Neural progenitor cell (in vitro differentiated cells): ENCODE results near the gene GPR148. TPM values are rescaled to one million over a fixed set of nuclear protein-coding genes. Genes with fewer than 3 reads are reported as not detected.

Experiments
- DNase-seq: peaks from one replicate; pipeline ENCODE4 v3.0.0-alpha.2; 2016; ENCODE audit warnings: low spot score
- H2AFZ ChIP-seq: fragments of 200-600 bp; sonication (generic); replicated peaks from 2 replicates; pipeline ENCODE4 v1.6.1; 2016; ENCODE audit warnings: antibody characterized with exemption
- H3F3A ChIP-seq: fragments of 200-600 bp; sonication (generic); 2 replicates; pipeline ENCODE4 v1.6.1; 2016; ENCODE audit warnings: antibody characterized with exemption, low read depth
- H3K27ac ChIP-seq: fragments of 200-600 bp; sonication (generic); 2 replicates; pipeline ENCODE4 v1.5.1; 2016; ENCODE audit warnings: mild to moderate bottlenecking
- H3K27me3 ChIP-seq: fragments of 200-600 bp; sonication (generic); 2 replicates; pipeline ENCODE4 v1.6.1; 2016; ENCODE audit warnings: mild to moderate bottlenecking, moderate library complexity
- H3K36me3 ChIP-seq: fragments of 200-600 bp; sonication (generic); 2 replicates; pipeline ENCODE4 v1.5.1; 2016
- H3K4me1 ChIP-seq: fragments of 200-600 bp; sonication (generic); 2 replicates; pipeline ENCODE4 v1.6.1; 2016; ENCODE audit warnings: mixed run types
- H3K4me2 ChIP-seq: fragments of 200-600 bp; sonication (generic); 2 replicates; pipeline ENCODE4 v1.6.1; 2016
- H3K4me3 ChIP-seq: fragments of 200-600 bp; sonication (generic); 2 replicates; pipeline ENCODE4 v1.5.1; 2016
- H3K79me2 ChIP-seq: fragments of 200-600 bp; sonication (generic); 2 replicates; pipeline ENCODE4 v1.6.1; 2016; ENCODE audit warnings: low read depth
- H3K9ac ChIP-seq: fragments of 200-600 bp; sonication (generic); 2 replicates; pipeline ENCODE4 v1.6.1; 2016
- H3K9me3 ChIP-seq: fragments of 200-600 bp; sonication (generic); 2 replicates; pipeline ENCODE4 v1.5.1; 2016; ENCODE audit warnings: low read depth
- H4K20me1 ChIP-seq: fragments of 200-600 bp; sonication (generic); 2 replicates; pipeline ENCODE4 v1.6.1; 2016; ENCODE audit warnings: low read depth
- H3K27ac Mint-ChIP-seq: 3 replicates; pipeline ENCODE4 v1.8.0; 2021; ENCODE audit warnings: mixed read lengths
- H3K27me3 Mint-ChIP-seq: 2 replicates; pipeline ENCODE4 v1.8.0; 2022; ENCODE audit warnings: low read depth, mild to moderate bottlenecking, inconsistent platforms, moderate library complexity, mixed read lengths; ENCODE audit not compliant: insufficient read depth
- H3K36me3 Mint-ChIP-seq: 3 replicates; pipeline ENCODE4 v1.8.0; 2021; ENCODE audit warnings: mixed read lengths
- H3K4me1 Mint-ChIP-seq: 3 replicates; pipeline ENCODE4 v1.8.0; 2021; ENCODE audit warnings: mixed read lengths
- H3K4me3 Mint-ChIP-seq: 3 replicates; pipeline ENCODE4 v1.8.0; 2021; ENCODE audit warnings: mild to moderate bottlenecking, moderate library complexity, mixed read lengths
- H3K9me3 Mint-ChIP-seq: 3 replicates; pipeline ENCODE4 v1.8.0; 2020; ENCODE audit warnings: mixed read lengths
- EZH2 ChIP-seq: fragments of 200-600 bp; sonication (generic); IDR thresholded peaks from 2 replicates; pipeline ENCODE4 v1.6.1; 2017; ENCODE audit warnings: antibody characterized with exemption, mild to moderate bottlenecking, moderate library complexity
- EZH2phosphoT487 ChIP-seq: fragments of 200-600 bp; sonication (generic); IDR thresholded peaks from 2 replicates; pipeline ENCODE4 v1.6.1; 2017; ENCODE audit warnings: antibody characterized with exemption
- total RNA-seq: library from RNA; depleted of rRNA; stranded (reverse); fragments of >200 nt; gene quantifications from 2 replicates; pipeline ENCODE4 v1.2.3, GENCODE V29; 2015; ENCODE audit warnings: low replicate concordance
- TF ChIP-seq, protein P1 (sequence below): fragments of 200-600 bp; sonication (generic); IDR thresholded peaks from 2 replicates; pipeline ENCODE4 v1.5.1; 2017; ENCODE audit warnings: antibody characterized with exemption, mild to moderate bottlenecking

Gene GPR148
- total RNA-seq, 1 donor from 2014 or later: not detected

DNA sequence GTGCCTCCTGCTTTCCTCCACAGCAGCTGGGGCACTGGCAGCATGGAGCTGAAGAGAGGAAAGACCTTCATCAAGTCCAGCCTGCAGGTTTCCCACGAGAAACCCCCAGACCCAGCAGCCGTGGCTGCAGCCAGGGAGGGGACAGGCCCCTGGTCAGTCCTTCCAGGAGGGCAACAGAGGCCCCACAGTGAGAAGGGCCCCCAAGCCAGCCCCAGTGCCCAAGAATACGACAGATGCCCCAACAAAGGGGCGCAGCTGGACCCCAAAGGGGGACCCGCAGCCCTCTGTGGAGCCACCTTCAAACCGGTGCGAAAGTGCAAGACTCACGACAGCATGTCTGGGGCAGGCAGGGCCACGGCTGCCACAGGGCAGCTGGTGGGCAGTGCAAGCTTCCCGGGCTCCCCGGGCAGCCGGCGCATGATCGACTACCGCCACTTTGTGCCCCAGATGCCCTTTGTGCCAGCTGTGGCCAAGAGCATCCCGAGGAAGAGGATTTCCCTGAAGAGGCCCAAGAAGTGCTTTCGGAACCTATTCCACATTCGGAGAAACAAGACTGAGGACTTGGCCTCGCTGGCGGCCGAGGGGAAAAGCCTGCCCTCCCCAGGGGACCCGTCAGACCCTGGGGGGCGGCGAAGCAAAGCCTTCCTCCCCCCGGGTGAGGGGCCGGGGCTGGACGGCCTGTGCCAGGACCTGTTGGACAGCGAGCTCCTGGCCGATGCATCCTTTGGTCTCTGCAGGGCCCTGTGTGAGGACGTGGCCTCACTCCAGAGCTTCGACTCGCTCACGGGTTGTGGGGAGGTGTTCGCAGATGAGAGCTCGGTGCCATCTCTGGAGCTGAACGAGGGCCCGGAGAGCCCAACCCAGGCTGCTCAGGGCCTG, 33.4 kb downstream of the GPR148 start:
- Mint-ChIP-seq H3K36me3 (no peaks in the 10 kb centered on the region), H3K27ac (no peak overlapping the region), H3K4me1 (peaks cover 3% of the 10 kb centered on the region), H3K27me3 (peaks cover 27% of the 10 kb centered on the region), H3K4me3 (no peak overlapping the region), H3K9me3 (no peaks in the 10 kb centered on the region)
- Histone ChIP-seq H4K20me1 (peaks cover 5% of the 10 kb centered on the region), H3K4me3 (no peak overlapping the region), H3K4me1 (peaks cover under 1% of the 10 kb centered on the region), H3F3A (peaks cover under 1% of the 10 kb centered on the region), H3K9me3 (no peaks in the 10 kb centered on the region), H2AFZ (no peak overlapping the region), H3K9ac (no peak overlapping the region), H3K27me3 (peaks cover 26% of the 10 kb centered on the region), H3K4me2 (no peak overlapping the region), H3K27ac (no peak overlapping the region), H3K79me2 (no peaks in the 10 kb centered on the region), H3K36me3 (no peaks in the 10 kb centered on the region)
- DNase-seq: no peak
- TF ChIP-seq EZH2phosphoT487 (no peak), EZH2 (no peak)
- TF ChIP-seq, protein P1, sequence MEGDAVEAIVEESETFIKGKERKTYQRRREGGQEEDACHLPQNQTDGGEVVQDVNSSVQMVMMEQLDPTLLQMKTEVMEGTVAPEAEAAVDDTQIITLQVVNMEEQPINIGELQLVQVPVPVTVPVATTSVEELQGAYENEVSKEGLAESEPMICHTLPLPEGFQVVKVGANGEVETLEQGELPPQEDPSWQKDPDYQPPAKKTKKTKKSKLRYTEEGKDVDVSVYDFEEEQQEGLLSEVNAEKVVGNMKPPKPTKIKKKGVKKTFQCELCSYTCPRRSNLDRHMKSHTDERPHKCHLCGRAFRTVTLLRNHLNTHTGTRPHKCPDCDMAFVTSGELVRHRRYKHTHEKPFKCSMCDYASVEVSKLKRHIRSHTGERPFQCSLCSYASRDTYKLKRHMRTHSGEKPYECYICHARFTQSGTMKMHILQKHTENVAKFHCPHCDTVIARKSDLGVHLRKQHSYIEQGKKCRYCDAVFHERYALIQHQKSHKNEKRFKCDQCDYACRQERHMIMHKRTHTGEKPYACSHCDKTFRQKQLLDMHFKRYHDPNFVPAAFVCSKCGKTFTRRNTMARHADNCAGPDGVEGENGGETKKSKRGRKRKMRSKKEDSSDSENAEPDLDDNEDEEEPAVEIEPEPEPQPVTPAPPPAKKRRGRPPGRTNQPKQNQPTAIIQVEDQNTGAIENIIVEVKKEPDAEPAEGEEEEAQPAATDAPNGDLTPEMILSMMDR: no peak

GRCh38 chr2:130762910-130763385, 34.1 kb downstream of the GPR148 start:
- H3F3A ChIP-seq: no peaks in the 10 kb centered on the region
- DNase-seq: no peak
- no peaks in the 10 kb centered on the region for H3K9me3 Mint-ChIP-seq
- no peak overlapping the region for H3K4me2 ChIP-seq
- H3K27ac Mint-ChIP-seq: no peak overlapping the region
- peaks cover 22% of the 10 kb centered on the region for H3K27me3 Mint-ChIP-seq
- H3K36me3 Mint-ChIP-seq: no peaks in the 10 kb centered on the region
- H2AFZ ChIP-seq: no peak overlapping the region
- TF ChIP-seq, protein P1: no peak
- TF ChIP-seq EZH2phosphoT487 (no peak), EZH2 (no peak)
- H3K27ac ChIP-seq: no peak overlapping the region
- no peak overlapping the region for H3K4me3 Mint-ChIP-seq
- no peaks in the 10 kb centered on the region for H3K9me3 ChIP-seq
- no peaks in the 10 kb centered on the region for H3K79me2 ChIP-seq
- no peak overlapping the region for H3K9ac ChIP-seq
- no peaks in the 10 kb centered on the region for H3K4me1 ChIP-seq
- no peaks in the 10 kb centered on the region for H4K20me1 ChIP-seq
- no peaks in the 10 kb centered on the region for H3K36me3 ChIP-seq
- H3K4me3 ChIP-seq: no peak overlapping the region
- peaks cover 19% of the 10 kb centered on the region for H3K27me3 ChIP-seq
- H3K4me1 Mint-ChIP-seq: no peaks in the 10 kb centered on the region

GRCh38 chr2:130763405-130763804, 34.5 kb downstream of the GPR148 start:
- no peak overlapping the region for H3K4me3 Mint-ChIP-seq
- H3K27ac Mint-ChIP-seq: no peak overlapping the region
- no peak overlapping the region for H2AFZ ChIP-seq

More at GRCh38 chr2:130763405-130763804, 34.5 kb downstream of the GPR148 start:
- H3F3A ChIP-seq: no peaks in the 10 kb centered on the region
- H4K20me1 ChIP-seq: no peaks in the 10 kb centered on the region
- DNase-seq: no peak
- no peaks in the 10 kb centered on the region for H3K79me2 ChIP-seq
- Mint-ChIP-seq H3K4me1 (no peaks in the 10 kb centered on the region), H3K9me3 (no peaks in the 10 kb centered on the region), H3K36me3 (no peaks in the 10 kb centered on the region), H3K27me3 (peaks cover 18% of the 10 kb centered on the region)
- no peak overlapping the region for H3K4me3 ChIP-seq
- no peaks in the 10 kb centered on the region for H3K36me3 ChIP-seq
- H3K27ac ChIP-seq: no peak overlapping the region
- H3K9ac ChIP-seq: no peak overlapping the region
- no peaks in the 10 kb centered on the region for H3K4me1 ChIP-seq
- no peaks in the 10 kb centered on the region for H3K9me3 ChIP-seq
- TF ChIP-seq EZH2 (no peak), EZH2phosphoT487 (no peak)
- TF ChIP-seq, protein P1: no peak
- peaks cover 15% of the 10 kb centered on the region for H3K27me3 ChIP-seq
- no peak overlapping the region for H3K4me2 ChIP-seq
